GM12878 (cell line): ENCODE data around the gene TMPRSS13.
"Not testable (repeated sequence)": the region's sequence is repeated elsewhere in the genome, so short reads cannot be mapped to it uniquely, and the experiment has no call there.

Source experiments
- BACH1 ChIP-seq: fragments of 450-650 bp; IDR thresholded peaks from 2 replicates; pipeline ENCODE4 v1.6.1; 2017; ENCODE audit warnings: mild to moderate bottlenecking, borderline replicate concordance
- CREB1 ChIP-seq: IDR thresholded peaks from 2 replicates; pipeline ENCODE4 v1.6.1; 2012; ENCODE audit warnings: low read depth, mild to moderate bottlenecking, inconsistent platforms
- EP300 ChIP-seq, 2 experiments: fragments of 150-350 bp in 1 of 2; IDR thresholded peaks; 2 replicates each; pipeline ENCODE4 v1.6.1; 2011 to 2012; ENCODE audit warnings: low read depth in 2 of 2, low read length in 2 of 2, borderline replicate concordance in 1 of 2, improper control_type of control experiment in 1 of 2, inconsistent platforms in 1 of 2; ENCODE audit not compliant: control insufficient read depth in 1 of 2
- ETV6 ChIP-seq, 2 experiments: fragments of 450-650 bp in 1 of 2; IDR thresholded peaks in 1 of 2; conservative IDR thresholded peaks in 1 of 2; 2 replicates each; pipeline ENCODE4 v1.6.1; 2014; ENCODE audit warnings: antibody characterized with exemption in 1 of 2, borderline replicate concordance in 1 of 2, low read depth in 1 of 2, mild to moderate bottlenecking in 1 of 2, moderate library complexity in 1 of 2
- FOXM1 ChIP-seq: IDR thresholded peaks from 2 replicates; pipeline ENCODE4 v1.6.1; 2012; ENCODE audit warnings: low read depth, mild to moderate bottlenecking, inconsistent platforms, low read length, moderate library complexity
- POLR2A ChIP-seq: IDR thresholded peaks from 2 replicates; pipeline ENCODE4 v1.6.1; 2011; ENCODE audit warnings: low read depth, mild to moderate bottlenecking, low read length
- POLR2AphosphoS5 ChIP-seq: IDR thresholded peaks from 2 replicates; pipeline ENCODE4 v1.6.1; 2011; ENCODE audit warnings: mild to moderate bottlenecking, low read length, inconsistent platforms
- SMAD1 ChIP-seq: fragments of 450-650 bp; IDR thresholded peaks from 2 replicates; pipeline ENCODE4 v1.6.1; 2018; ENCODE audit warnings: mild to moderate bottlenecking, low read depth; ENCODE audit not compliant: partially characterized antibody
- TF ChIP-seq, protein P1 (sequence below): IDR thresholded peaks from 2 replicates; pipeline ENCODE4 v1.6.1; 2012; ENCODE audit warnings: low read depth, low read length, improper control_type of control experiment
- TF ChIP-seq, protein P2 (sequence below): fragments of 450-650 bp; IDR thresholded peaks from 2 replicates; pipeline ENCODE4 v1.6.1; 2016; ENCODE audit warnings: mild to moderate bottlenecking

GRCh38 chr11:117978291-117978910, 49.2 kb upstream of the TMPRSS13 start:
- not testable (repeated sequence) for TF ChIP-seq BACH1; ETV6 (conservative IDR thresholded peaks at IDR 0.05 in 1 of 2, IDR thresholded peaks at IDR 0.05 in 1 of 2; ENCODE audit: borderline replicate concordance in 1 of 2, low read depth in 1 of 2); SMAD1; FOXM1; POLR2AphosphoS5; POLR2A; CREB1; EP300 (IDR thresholded peaks at IDR 0.05; ENCODE audit: borderline replicate concordance in 1 of 2, control insufficient read depth in 1 of 2, low read depth in 2 of 2, low read length in 2 of 2)
- TF ChIP-seq, protein P1, sequence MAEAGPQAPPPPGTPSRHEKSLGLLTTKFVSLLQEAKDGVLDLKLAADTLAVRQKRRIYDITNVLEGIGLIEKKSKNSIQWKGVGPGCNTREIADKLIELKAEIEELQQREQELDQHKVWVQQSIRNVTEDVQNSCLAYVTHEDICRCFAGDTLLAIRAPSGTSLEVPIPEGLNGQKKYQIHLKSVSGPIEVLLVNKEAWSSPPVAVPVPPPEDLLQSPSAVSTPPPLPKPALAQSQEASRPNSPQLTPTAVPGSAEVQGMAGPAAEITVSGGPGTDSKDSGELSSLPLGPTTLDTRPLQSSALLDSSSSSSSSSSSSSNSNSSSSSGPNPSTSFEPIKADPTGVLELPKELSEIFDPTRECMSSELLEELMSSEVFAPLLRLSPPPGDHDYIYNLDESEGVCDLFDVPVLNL = not testable (repeated sequence)
- TF ChIP-seq, protein P2, sequence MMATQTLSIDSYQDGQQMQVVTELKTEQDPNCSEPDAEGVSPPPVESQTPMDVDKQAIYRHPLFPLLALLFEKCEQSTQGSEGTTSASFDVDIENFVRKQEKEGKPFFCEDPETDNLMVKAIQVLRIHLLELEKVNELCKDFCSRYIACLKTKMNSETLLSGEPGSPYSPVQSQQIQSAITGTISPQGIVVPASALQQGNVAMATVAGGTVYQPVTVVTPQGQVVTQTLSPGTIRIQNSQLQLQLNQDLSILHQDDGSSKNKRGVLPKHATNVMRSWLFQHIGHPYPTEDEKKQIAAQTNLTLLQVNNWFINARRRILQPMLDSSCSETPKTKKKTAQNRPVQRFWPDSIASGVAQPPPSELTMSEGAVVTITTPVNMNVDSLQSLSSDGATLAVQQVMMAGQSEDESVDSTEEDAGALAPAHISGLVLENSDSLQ = not testable (repeated sequence)
